Measurements from ENCODE around the gene GPR137C.

Gene GPR137C

GRCh38 chr14:52575858-52576257 lies 23.2 kb downstream of the GPR137C start:
- no peak for DNase-seq

- no peak for DNase-seq
Observed at GRCh38 chr14:52583544-52583943, 30.9 kb downstream of the GPR137C start.

DNA sequence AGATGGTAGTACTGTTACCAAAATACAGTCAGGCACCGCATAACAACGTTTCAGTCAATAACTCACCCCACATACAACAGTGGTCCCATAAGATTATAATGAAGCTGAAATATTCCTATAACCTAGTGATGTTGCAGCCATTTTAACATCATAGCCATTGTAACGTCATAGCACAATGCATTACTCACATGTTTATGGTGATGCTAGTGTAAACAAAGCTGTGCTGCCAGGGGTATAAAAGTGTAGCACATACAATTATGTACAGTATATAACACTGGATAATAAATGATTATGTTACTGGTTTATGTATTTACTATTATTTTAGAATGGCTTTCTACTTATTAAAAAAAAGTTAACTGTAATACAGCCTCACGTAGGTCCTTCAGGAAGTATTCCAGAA lies 37.0 kb downstream of the GPR137C start:
- no peak for DNase-seq

DNA sequence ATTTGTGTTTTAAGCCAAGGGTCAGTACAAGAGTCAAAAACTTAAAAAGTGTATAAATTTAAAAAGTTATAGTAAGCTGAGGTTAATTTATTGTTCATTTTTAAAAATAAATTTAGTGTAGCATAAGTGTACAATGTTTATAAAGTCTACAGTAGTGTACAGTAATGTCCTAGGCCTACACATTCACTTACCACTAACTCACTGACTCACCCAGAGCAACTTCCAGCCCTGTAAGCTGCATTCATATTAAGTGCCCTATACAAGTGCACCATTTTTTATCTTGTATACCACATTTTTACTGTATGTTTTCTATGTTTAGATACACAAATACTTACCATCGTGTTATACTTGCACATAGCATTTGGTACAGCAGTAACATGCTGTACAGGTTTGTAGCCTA lies 37.7 kb downstream of the GPR137C start:
- DNase-seq = no peak

DNA sequence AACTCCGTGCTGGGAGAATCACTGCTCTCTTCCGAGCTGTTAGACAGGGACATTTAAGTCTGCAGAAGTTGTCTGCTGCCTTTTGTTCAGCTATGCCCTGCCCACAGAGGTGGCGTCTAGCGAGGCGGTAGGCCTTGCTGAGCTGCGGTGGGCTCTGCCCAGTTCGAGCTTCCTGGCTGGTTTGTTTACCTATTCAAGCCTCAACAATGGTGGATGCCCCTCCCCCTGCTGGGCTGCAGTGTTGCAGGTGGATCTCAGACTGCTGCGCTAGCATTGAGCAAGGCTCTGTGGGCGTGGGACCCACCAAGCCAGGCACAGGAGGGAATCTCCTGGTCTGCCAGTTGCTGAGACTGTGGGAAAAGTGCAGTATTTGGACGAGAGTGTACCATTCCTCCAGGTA lies 43.7 kb downstream of the GPR137C start:
- DNase-seq = no peak

DNA sequence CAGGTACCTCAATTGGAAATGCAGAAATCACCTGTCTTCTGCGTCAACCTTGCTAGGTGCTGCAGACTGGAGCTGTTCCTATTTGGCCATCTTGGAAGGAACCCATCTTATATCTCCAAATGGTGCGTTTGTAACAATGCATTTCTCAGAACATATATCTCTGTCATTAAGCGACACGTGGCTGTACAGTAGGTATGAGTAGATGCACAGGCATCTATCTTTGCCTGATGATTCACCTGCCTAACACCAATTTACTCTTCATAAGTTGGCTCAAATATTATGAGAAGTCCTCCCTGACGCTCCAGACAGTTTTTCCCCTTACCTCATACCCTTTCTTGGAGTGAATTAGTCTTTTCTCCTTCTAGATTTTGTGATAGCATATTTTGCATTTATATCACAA lies 44.2 kb downstream of the GPR137C start:
- DNase-seq = no peak

DNA sequence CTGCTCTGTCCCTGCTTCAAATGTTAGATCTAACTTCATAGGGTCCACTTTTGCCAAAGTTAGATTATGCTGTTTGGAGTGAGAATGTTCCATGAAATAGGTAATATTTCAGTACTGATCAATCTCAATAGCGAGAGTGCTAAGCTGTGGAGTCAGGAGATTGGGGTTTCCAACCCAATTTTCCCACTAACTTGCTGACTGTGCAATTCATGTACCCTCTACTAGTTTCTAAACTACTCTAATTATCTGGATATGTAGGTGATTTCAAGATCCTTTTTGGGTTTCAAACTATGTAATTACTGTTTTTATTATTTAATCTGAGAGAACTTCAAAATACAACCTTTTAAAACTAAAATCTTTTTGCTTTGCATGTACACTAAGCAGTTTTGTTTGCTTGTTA lies 45.9 kb downstream of the GPR137C start:
- no peak for DNase-seq

GRCh38 chr14:52599974-52600373 lies 47.3 kb downstream of the GPR137C start:
- DNase-seq = no peak

DNA sequence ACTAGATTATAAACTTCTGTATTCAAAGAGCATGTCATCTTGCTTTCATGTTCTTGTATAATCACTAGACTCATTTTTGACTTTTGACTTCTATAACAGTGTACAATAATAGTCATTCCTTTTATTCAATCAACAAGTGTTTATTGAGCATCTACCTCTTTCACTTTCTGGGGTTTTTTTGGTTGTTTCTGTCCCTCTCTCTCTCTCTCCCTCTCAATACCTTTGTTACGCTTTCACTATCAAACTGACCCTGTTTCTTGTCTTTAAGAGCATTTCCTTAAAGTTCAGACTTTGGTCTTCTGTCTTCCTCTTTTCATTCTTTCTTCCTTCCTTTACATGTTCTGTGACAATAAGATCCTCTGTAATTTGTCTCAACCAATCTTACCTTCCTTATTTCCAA lies 49.5 kb downstream of the GPR137C start:
- no peak for DNase-seq

DNA sequence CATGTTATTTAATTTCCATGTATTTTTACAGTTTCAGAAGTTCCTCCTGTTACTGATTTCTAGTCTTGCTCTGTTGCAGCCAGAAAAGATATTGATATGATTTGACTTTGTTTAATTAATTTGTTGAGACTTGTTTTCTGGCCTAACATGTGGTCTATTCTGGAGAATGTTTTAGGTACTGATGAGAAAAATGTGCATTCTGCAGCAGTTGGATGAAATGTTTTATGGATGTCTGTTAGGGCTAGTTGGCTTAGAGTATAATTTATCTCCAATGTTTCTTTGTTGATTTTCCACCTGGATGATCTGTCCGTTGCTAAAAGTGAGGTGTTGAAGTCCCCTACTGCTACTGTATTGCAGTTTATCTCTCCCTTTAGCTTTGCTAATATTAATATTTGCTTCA lies 54.4 kb downstream of the GPR137C start:
- DNase-seq = no peak

GRCh38 chr14:52609445-52610044 lies 56.9 kb downstream of the GPR137C start:
- DNase-seq = no peak

DNA sequence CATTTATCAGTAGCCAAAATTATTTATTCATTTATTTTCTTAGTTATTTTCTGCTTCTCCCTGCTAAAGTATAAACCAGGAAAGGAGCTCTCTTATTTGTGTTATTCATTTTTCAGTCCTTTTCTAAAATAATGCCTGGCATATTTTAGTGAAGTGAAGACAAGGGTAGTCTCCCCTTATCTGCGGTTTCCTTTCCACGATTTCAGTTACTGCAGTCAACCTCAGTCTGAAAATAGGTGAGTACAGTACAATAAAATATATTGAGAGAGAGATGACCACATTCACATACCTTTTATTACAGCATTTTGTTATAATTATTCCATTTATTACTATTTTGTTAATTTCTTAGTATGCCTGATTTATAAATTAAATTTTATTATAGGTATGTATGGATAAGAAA lies 57.6 kb downstream of the GPR137C start:
- DNase-seq = no peak

- DNase-seq = no peak
Observed at GRCh38 chr14:52618602-52619001, 66.0 kb downstream of the GPR137C start.

- no peak for DNase-seq
Observed at GRCh38 chr14:52619687-52620086, 67.1 kb downstream of the GPR137C start.

DNA sequence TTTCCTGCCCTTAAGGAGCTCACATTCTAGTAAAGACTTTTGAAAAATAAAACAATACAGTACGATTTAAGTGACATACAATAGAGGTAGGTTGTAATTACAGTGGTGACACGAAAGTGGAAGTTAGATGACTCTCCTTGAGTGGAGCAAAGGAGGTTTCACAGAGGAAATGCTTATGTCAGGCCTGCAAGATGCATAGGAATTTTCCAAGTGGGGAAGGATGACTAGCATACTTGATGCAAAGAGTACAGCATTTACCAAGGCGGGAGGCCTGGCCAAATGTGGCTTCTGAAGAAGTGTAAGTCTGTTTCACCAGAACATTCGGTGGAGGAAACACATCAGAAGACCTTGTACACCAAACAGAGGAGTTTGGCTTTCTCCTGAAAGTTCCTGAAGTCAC lies 87.5 kb downstream of the GPR137C start:
- DNase-seq = no peak

- no peak for DNase-seq
Observed at GRCh38 chr14:52641745-52642144, 89.1 kb downstream of the GPR137C start.

GRCh38 chr14:52649511-52649910 lies 96.9 kb downstream of the GPR137C start:
- no peak for DNase-seq

DNA sequence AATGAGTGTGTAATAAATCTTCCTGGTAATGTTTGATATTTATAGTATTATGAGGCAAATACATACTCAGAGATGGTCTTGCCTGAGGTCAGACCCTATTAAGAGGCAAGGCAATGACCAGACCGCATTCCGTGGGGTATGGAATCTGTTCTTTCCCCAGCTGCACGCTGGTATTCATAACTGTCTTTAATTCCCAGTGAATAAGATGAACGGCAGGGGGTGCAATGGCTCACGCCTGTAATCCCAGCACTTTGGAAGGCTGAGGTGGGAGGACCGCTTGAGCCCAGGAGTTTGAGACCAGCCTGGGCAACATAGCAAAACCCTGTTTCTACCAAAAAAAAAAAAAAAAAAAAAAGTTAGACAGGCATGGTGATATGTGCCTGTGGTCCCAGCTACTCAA lies 98.1 kb downstream of the GPR137C start:
- DNase-seq = peak; percentile 25

DNA sequence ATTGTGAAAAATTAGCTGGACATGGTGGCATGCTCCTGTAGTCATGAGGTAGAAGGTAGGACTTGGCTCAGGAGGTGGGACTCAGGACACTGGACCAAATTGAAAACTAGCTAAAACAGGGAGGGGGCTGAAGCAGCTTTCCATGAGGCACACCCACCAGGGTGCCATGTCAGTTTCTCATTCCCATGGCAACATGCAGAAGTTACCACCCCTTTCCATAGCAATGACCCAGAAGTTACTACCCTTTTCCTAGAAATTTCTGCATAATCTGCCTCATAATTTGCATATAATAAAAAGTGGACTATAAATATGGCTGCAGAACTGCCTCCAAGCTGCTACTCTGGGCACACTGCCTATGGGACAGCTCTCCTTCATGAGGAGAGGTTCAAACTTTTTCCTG lies 104.3 kb downstream of the GPR137C start:
- DNase-seq = no peak

GRCh38 chr14:52660325-52660724 lies 107.7 kb downstream of the GPR137C start:
- no peak for DNase-seq

- no peak for DNase-seq
Observed at GRCh38 chr14:52660832-52661231, 108.2 kb downstream of the GPR137C start.

- no peak for DNase-seq
Observed at GRCh38 chr14:52661314-52661713, 108.7 kb downstream of the GPR137C start.

DNA sequence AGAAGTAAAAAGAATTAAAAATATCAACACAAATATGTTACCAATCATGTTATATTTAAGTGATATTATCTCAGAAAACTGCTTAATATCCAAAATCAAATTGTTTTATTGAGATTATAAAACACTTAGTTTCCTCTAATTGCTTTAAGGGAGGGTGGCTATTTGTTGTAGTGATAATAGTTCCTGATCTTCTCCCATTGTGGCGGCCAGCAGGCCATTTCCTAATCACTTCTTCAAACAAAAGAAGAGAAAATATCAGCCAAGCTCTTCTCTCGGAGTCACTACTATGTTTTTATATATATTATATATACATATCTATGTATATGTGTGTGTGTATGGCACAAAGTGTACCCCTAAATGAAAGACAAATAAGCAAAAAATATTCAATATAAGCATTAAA lies 111.2 kb downstream of the GPR137C start:
- DNase-seq = no peak

DNA sequence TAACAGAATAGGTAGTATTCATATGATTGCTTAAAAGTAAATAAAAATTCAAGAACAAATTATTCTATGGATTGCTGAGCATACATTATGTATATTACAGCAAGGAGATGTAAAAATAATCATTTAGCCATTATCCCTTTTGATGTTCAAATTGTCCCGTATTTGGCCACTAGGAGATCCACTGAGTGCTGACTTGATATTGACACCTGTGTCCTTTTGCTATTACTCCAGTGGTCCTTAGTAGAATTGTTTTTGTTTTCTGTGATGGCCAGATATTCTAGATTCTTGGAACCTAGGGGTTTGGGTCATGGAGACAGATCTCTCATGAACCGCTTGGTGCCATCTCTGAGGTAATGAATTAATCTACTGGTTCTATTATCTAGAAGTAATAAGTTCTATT lies 126.0 kb downstream of the GPR137C start:
- DNase-seq = no peak

- DNase-seq = no peak
Observed at GRCh38 chr14:52683985-52684520, 131.4 kb downstream of the GPR137C start.

GRCh38 chr14:52686176-52686575 lies 133.5 kb downstream of the GPR137C start:
- DNase-seq = no peak
